Left kidney (tissue), 2 donors: ENCODE data around the gene BRIP1. TPM values are rescaled to one million over a fixed set of nuclear protein-coding genes. Genes with fewer than 3 reads are reported as not detected.
"Not testable (repeated sequence)": the region's sequence is repeated elsewhere in the genome, so short reads cannot be mapped to it uniquely, and the experiment has no call there.

ENCODE experiments used
- DNase-seq: peaks from one replicate; pipeline ENCODE4 v3.0.0-alpha.2; 2013
- polyA plus RNA-seq: library from polyadenylated mRNA; unstranded; fragments of 120-200 nt; gene quantifications from one replicate; pipeline ENCODE4 v1.2.1, GENCODE V29; 2013; ENCODE audit not compliant: insufficient read length

BRIP1 gene
- polyA plus RNA-seq, 1 donor: 18.4 TPM

- no peak for DNase-seq
These were observed 165.1 kb downstream of the BRIP1 start for GRCh38 chr17:61698244-61698643.

- no peak for DNase-seq
These were observed 167.5 kb downstream of the BRIP1 start for GRCh38 chr17:61695779-61696337.

- no peak for DNase-seq
These were observed 169.2 kb downstream of the BRIP1 start for GRCh38 chr17:61694095-61694494.

- DNase-seq: no peak
These were observed 173.6 kb downstream of the BRIP1 start for GRCh38 chr17:61689610-61690180.

GRCh38 chr17:61687769-61688168 lies 175.6 kb downstream of the BRIP1 start:
- no peak for DNase-seq

GRCh38 chr17:61686113-61686512 lies 177.2 kb downstream of the BRIP1 start:
- no peak for DNase-seq

- no peak for DNase-seq
These were observed 178.5 kb downstream of the BRIP1 start for GRCh38 chr17:61684818-61685217.

GRCh38 chr17:61684172-61684571 lies 179.2 kb downstream of the BRIP1 start:
- DNase-seq: no peak

GRCh38 chr17:61683466-61683865 lies 179.9 kb downstream of the BRIP1 start:
- DNase-seq: no peak

GRCh38 chr17:61680921-61681320 lies 182.4 kb downstream of the BRIP1 start:
- DNase-seq: no peak

GRCh38 chr17:61678339-61678738 lies 185.0 kb downstream of the BRIP1 start:
- DNase-seq: no peak

- DNase-seq: not testable (repeated sequence)
These were observed 186.0 kb downstream of the BRIP1 start for GRCh38 chr17:61677150-61677811.

GRCh38 chr17:61676522-61676921 lies 186.8 kb downstream of the BRIP1 start:
- not testable (repeated sequence) for DNase-seq

- not testable (repeated sequence) for DNase-seq
These were observed 188.7 kb downstream of the BRIP1 start for GRCh38 chr17:61674609-61675008.

- DNase-seq: not testable (repeated sequence)
These were observed 190.1 kb downstream of the BRIP1 start for GRCh38 chr17:61673019-61673897.

- no peak for DNase-seq
These were observed 191.2 kb downstream of the BRIP1 start for GRCh38 chr17:61672140-61672539.

GRCh38 chr17:61670691-61671090 lies 192.6 kb downstream of the BRIP1 start:
- DNase-seq: no peak

GRCh38 chr17:61669522-61669921 lies 193.8 kb downstream of the BRIP1 start:
- DNase-seq: no peak

- DNase-seq: no peak
These were observed 194.8 kb downstream of the BRIP1 start for GRCh38 chr17:61668486-61668885.

GRCh38 chr17:61666406-61667088 lies 196.8 kb downstream of the BRIP1 start:
- DNase-seq: not testable (repeated sequence)

- no peak for DNase-seq
These were observed 200.0 kb downstream of the BRIP1 start for GRCh38 chr17:61663310-61663709.

GRCh38 chr17:61662741-61663140 lies 200.6 kb downstream of the BRIP1 start:
- DNase-seq: no peak
